Activated naive CD4-positive, alpha-beta T cell (primary cell): ENCODE results near the gene RPUSD1.

ENCODE experiments used
- DNase-seq, 4 experiments: peaks; one replicate each; lab custom pipeline; 2025; lab: John Stamatoyannopoulos, UW

Gene RPUSD1

DNA sequence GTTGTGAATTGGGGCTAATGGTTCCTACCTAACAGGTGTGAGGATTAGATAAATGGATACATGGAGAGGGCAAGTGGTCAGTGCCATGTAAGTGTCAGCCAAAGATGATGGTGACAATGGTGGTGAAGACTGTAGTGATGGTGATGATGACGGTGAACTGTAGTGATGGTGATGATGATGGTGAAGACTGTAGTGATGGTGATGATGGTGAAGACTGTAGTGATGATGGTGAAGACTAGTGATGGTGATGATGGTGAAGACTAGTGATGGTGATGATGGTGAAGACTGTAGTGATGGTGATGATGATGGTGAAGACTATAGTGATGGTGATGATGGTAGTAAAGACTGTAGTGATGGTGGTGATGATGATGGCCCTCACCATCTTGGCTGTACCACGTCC is 30.4 kb upstream of the RPUSD1 start:
- no peak for DNase-seq

DNA sequence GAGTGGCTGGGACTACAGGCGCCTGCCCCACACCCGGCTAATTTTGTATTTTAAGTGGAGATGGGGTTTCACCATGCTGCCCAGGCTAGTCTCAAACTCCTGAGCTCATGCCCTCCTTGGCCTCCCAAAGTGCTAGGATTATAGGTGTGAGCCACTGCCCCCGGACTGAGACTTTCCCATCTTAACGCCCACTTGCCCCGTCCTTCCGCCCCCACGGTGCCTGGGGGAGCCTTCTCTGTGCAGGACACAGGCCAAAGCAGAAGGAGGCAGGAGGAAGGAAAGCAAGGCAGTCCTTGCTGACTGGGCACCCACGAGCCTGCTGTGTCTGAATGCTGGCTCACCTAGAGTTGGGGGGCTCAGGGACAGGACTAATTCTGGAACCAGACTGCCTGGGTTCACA is 30.0 kb upstream of the RPUSD1 start:
- DNase-seq, result no peak

- DNase-seq, result no peak
These were observed 29.1 kb upstream of the RPUSD1 start for GRCh38 chr16:817001-817906.

GRCh38 chr16:815861-816260 is 27.7 kb upstream of the RPUSD1 start:
- DNase-seq, result no peak

DNA sequence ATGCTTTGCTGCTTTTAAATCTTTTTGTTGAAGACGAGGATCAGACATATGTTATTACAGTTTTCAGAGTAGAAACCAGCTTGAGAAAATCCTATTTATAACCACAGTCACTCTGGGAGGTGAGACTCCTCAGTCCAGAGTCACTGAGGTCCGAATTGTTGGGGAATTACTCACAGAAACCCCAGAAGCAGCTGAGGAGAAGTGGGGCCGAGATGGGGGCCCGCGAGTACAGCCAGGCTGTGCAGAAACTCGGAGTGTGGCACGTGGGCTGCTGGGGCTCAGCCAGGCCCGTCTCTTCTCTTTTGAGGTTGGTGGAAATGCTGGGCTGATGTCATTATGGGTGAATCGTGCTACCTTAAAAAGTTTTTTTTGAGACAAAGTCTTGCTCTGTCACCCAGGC is 26.8 kb upstream of the RPUSD1 start:
- DNase-seq, result no peak

GRCh38 chr16:813916-814412 is 25.8 kb upstream of the RPUSD1 start:
- DNase-seq, result no peak

DNA sequence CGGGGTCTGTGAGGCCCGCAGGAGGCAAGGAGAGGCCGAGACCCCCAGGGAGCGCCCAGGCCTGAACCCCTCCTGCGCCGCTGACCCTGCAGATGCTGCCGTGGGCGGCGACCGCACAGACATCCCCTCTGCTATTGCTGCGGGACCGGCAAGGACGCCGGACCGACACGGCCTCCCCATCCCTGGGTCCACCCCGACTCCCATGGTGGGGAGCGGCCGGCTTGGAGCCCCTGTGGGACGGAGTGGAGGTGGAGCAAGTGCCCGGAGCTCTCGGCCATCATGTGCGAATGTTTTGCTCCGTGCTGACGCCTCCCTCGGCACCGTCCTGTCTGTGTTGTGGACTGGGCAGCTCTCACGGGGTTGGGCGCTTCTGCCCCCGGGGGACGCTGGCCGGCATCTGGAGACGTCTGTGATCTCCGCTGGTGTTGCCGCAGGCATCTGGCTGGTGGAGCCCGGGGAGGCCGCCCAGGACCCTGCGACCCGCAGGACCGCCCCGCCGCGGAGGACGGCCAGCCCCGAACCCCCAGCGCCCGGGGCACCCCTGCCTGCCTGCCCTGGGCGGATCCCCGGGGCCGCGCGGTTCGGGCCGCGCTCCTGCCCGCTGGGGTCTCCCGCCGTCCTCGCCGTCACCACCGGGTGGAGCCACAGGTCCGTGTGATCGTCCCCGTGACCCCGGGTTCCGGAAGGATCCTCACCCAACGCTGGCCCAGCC is 25.2 kb upstream of the RPUSD1 start:
- DNase-seq, result peak in 3 of 4 experiments; percentile 35 to 48 (median 35)

- DNase-seq, result no peak
These were observed 19.9 kb upstream of the RPUSD1 start for GRCh38 chr16:808085-808386.

DNA sequence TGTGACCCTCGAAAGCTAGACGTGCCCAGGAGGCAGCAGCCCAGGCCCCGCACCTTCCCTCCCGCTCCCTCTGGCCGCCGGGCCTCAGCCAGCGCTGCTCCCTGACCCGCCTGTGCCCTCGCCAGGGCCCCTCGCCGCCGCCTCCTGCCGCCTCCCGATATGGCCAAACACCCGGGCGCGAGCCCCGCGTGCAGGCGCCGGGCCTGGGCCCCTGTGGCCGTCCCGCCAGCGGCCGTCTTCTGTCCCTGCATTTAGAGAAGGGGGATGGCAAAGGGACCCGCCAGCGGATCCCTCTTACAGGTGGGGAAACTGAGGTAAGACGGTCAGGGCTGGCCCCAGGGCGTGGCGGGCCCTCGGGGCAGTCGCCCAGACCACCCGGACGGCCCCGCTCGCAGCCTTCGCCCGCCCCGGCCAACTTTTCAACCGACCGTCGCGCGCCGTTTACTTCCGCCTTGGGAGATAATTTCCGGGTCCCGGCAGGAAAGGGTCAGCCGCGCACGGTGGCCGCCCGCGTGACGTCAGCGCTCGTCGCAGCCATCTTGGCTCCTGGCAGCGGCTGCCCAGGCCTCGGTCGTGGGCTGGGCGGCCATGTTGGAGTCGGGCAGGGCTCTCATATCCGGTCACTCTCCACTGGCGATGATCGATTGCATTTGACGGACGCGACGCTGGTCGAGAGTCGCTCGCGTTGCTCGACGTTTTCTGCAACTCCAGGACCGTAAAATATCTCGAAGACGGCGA is 19.3 kb upstream of the RPUSD1 start:
- DNase-seq, result peak; percentile 41 to 71 (median 56)

DNA sequence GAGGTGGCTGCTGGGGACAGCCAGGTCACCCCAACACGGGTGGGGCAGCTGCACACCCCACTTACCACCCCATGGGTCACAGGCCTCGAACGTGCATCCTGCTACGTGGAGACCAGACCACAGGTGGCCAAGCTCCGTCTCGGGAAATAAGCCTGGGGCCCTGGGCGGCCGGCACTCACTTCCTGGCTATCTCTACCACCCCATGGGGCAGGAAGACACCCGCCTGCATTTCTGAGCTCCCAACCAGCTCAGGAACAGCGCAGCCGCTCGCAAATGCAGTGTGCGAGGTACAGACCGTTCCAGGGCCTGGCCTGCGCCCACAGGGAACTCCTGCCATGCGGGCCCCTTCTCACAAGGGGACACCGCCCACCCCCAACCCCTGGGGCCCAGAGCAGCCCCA is 17.3 kb upstream of the RPUSD1 start:
- DNase-seq, result no peak

DNA sequence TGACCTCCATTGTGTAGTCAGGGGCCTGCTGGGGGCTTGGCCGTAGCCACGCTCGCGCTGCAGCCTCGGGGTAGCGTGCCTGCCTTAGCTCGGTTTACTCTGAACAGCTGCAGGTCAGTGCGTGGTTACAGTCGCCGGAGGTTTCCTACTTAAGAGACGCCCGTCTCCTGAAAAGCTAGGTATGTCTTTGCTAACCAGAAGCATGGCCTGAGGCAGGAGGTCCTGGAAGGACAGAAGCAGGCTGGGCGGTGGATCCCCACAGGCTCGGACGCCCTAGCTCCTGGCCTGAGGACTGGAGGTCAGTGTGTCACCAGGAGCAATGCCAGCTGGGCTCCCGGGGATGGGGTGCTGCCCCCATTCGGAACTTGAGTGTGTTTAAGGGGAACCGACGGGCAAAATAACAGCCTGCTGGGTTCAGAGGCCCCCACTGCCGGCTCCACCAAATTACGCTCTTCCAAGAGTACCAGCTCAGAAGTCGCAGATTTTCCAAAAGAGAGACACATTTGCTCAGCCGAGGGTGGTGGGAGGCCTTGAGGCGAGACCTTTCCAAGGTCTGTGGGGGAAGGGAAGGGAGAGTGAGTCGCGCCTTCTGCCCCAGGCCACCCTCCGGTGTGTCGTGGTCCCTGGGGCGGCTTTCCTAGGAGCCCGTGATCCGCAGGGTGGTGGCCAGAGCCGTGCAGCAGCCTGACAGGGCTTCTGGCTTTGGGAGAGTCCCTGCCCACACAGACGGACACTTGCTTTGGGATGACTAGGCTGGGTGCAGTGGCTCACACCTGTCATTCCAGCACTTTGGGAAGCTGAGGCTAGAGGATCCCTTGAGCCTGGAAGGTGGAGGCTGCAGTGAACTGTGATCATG is 16.2 kb upstream of the RPUSD1 start:
- no peak for DNase-seq

DNA sequence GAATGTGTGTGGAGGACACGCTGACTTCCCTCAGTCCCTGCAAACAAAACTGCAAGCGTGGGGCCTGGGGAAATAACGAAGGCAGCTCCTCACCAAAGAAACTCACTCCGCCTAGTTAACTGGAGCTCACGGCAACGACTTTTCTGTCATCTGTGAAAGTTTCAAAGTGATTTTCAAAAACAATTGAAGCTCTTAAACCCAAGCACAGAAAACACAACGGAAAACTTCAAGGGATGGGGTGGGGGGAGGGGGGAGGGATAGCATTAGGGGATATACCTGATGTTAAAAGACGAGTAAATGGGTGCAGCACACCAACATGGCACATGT is 15.5 kb upstream of the RPUSD1 start:
- no peak for DNase-seq

DNA sequence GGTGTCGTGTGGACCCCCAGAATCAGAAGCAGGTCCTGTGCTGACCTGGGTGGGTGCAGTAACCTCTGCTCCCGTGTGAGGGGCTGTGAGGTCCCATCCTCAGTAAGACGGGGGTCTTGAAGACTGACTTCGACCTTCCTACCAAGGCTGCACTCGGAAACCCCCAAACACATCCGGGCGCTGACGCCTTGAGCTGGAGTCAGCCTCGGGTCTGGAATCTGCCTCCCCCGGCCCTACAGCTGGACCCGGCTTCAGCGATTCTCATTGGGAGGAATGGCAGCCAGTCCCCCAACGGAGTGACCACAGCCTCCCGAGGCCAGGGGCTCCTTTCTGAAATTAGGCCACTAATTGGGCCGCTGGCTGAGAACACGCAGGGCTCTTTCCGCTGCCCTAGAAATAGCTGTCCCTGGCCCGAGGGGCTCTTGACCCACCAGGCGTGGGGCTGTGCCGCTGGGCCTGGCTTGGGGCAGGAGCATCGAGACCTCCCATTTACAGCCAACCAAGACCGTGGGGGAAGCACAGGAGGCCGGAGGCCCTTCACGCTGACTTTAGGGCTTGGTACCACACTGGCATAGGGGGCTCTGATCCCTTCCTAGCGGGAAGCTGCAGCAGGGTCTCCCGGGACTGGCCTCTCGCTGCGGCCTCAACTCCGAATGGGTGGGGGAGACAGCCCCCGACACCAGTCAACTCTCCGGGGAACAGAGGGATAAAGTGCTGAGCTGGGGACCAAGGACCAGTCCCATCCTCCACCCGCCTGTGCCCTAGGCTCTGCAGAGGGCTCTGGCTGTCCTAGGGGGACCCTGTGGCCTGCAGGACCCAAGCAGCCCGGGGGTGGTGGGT is 15.0 kb upstream of the RPUSD1 start:
- no peak for DNase-seq

DNA sequence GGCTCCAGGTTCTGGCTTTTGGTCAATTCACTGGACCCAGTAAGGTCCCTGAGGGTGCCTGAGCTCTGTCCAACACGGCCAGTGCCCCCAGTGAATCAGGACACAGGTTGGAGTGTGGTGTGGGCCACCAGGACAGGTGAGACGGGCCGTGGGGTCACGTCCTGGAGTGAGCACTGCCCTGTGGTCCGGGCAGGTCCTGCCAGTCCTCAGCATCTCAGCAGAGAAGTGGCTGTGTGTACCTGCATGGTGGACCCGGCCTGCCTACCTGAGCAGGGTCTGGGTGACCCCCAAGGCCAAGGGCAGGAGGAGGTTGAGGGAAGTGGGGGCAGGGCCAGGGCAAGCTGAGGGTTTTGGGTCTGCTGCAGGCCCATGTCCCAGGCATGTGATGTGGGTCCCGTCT is 14.3 kb upstream of the RPUSD1 start:
- no peak for DNase-seq

- DNase-seq, result no peak
These were observed 13.6 kb upstream of the RPUSD1 start for GRCh38 chr16:801584-802363.

DNA sequence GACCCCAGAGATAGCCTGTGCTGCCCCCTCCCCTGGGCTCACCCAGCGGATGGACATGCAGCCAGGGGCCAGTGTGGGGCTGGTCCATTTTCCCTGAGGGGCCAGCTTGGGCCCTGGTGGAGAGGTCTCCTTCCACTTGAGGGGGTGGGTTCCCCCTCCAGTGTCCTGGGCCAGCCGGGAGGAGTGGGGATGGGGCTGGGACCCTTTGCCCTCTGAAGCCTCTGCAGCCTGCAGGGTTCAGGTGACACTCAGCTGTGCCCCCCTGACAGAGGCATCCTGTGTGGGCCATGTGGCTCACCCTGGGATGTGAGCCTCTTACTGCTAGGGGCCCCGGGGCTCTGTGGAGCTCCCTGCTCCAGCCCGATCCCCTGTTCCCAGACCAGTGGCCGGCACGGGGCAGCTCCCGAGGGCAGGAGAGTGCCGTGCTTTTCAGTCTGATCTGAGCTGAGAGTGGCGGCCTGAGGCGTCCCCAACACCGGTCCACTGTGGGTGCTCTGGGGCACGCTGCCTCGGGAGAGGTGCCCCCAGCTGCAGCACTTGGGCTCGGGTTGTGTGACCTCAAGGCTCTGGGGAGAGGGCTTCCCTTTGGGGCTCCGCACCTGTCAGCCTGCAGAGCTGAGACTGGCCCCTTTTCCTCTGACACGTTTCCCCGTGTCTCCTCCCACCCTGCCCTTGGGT is 12.8 kb upstream of the RPUSD1 start:
- DNase-seq, result no peak

- DNase-seq, result no peak
These were observed 12.0 kb upstream of the RPUSD1 start, which contains the start of gene GNG13 for GRCh38 chr16:799948-800833. TSS of gene GNG13 (minus strand) at chr16:800734. CDS start at chr16:799077, 1,657 bp downstream.
